Cardiac muscle cell (in vitro differentiated cells and primary cell): ENCODE measurements around the gene PGS1. TPM values are rescaled to one million over a fixed set of nuclear protein-coding genes. Genes with fewer than 3 reads are reported as not detected.

Experiments
- DNase-seq, 2 donors: peaks; one replicate each; pipeline versions ENCODE4 v3.0.0 to v3.0.0-alpha.2; 2010 to 2017; ENCODE audit warnings: low read depth in 1 of 2, low spot score in 1 of 2
- H3K27ac ChIP-seq: fragments of 200-600 bp; sonication (generic); 2 replicates; pipeline ENCODE4 v1.5.1; 2016
- H3K27me3 ChIP-seq: fragments of 200-600 bp; sonication (generic); 2 replicates; pipeline ENCODE4 v1.6.0; 2016; ENCODE audit warnings: control low read depth
- H3K36me3 ChIP-seq: fragments of 200-600 bp; sonication (generic); 2 replicates; pipeline ENCODE4 v1.5.1; 2016; ENCODE audit warnings: control low read depth
- H3K4me1 ChIP-seq: fragments of 200-600 bp; sonication (generic); 2 replicates; pipeline ENCODE4 v1.8.1; 2017; ENCODE audit warnings: low read depth, mild to moderate bottlenecking, mixed run types
- H3K4me3 ChIP-seq: fragments of 200-600 bp; sonication (generic); 2 replicates; pipeline ENCODE4 v1.5.1; 2016; ENCODE audit warnings: mild to moderate bottlenecking
- H3K9me3 ChIP-seq: fragments of 200-600 bp; sonication (generic); 2 replicates; pipeline ENCODE4 v1.5.1; 2017; ENCODE audit warnings: low read depth, mild to moderate bottlenecking, control low read depth
- CTCF ChIP-seq: IDR thresholded peaks from 2 replicates; pipeline ENCODE4 v1.5.1; 2012; ENCODE audit warnings: low read depth, mild to moderate bottlenecking, low read length
- polyA plus RNA-seq: library from polyadenylated mRNA; unstranded; fragments of >200 nt; fragmentation: Nextera tagmentation; extraction: Ambion mirVana; gene quantifications from 2 replicates; pipeline ENCODE4 v1.2.1, GENCODE V29; 2016
- total RNA-seq: library from RNA; depleted of rRNA; stranded (reverse); fragments of >200 nt; gene quantifications from 2 replicates; pipeline ENCODE4 v1.2.3, GENCODE V29; 2016

PGS1 gene
- total and polyA plus RNA-seq, 2 experiments from 2014 or later = 46.7 to 64.7 TPM

GRCh38 chr17:78409191-78409928, 30.9 kb downstream of the PGS1 start:
- Histone ChIP-seq H3K4me3 (no peak overlapping the region), H3K27me3 (no peaks in the 10 kb centered on the region), H3K27ac (peak overlapping the region; percentile 88), H3K36me3 (peaks cover 2% of the 10 kb centered on the region), H3K9me3 (no peaks in the 10 kb centered on the region), H3K4me1 (peaks cover 55% of the 10 kb centered on the region)
- DNase-seq = no peak
- no peak for TF ChIP-seq CTCF

- H3K9me3 ChIP-seq = no peaks in the 10 kb centered on the region
- DNase-seq = peak in 1 of 2 donors; percentile 49
- peak overlapping the region; percentile 85 for H3K27ac ChIP-seq
- H3K36me3 ChIP-seq = no peaks in the 10 kb centered on the region
- TF ChIP-seq CTCF = no peak
- H3K27me3 ChIP-seq = no peaks in the 10 kb centered on the region
- no peak overlapping the region for H3K4me3 ChIP-seq
- H3K4me1 ChIP-seq = peaks cover 66% of the 10 kb centered on the region
Observed at GRCh38 chr17:78411241-78411857, 32.9 kb downstream of the PGS1 start.

- H3K27me3 ChIP-seq = no peaks in the 10 kb centered on the region
- peak; percentile 45 for TF ChIP-seq CTCF
- H3K4me3 ChIP-seq = no peak overlapping the region
- peak overlapping the region; percentile 85 for H3K27ac ChIP-seq
- H3K9me3 ChIP-seq = no peaks in the 10 kb centered on the region
- peaks cover 73% of the 10 kb centered on the region for H3K4me1 ChIP-seq
- DNase-seq = peak; percentile 27 to 36
- H3K36me3 ChIP-seq = no peaks in the 10 kb centered on the region
Observed at GRCh38 chr17:78412403-78412802, 34.0 kb downstream of the PGS1 start.

DNA sequence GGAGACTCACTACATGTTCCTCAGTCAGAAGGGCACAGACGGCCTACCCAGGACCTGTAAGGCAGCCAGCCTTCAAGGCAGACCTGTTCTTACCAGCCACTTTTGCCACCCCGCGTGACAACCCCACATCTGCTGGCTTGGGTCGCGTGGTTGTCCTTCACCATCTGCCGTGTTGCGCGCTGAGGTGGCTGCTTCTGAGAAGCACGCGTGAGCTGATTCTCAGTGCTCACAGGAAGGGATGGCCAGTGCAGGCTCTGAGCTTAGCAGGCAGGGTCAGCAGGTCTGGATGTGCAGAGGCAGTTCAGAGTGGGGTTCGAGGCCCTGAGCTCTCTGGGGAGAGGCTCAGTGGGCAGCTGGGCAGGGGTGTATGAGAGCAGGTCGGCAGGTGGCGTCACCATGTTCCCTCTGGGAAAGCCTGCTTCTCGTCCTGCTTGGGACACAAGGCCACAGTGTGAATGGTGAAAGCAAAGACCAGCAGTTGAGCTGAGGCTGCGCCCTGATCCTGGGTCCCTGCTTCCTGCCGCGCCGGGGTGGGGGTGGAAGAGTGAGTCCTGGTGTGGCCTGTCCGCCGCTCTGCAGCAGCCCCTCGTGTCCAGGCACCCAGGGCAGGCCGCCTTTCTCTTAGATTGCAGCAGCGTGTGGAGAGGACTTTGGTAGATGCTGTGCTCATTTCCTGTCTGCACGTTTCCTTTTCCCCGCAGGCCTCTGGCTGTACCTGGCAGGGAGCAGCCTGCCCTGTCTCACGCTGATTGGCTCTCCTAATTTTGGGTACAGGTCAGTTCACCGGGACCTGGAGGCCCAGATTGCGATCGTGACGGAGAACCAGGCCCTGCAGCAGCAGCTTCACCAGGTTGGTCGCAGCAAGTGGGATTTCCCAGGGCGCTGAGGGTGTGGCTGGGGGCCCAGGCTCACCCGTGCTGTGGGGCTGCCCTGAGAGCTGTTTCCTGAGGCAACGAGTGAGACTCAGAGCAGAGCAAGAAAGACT, 36.0 kb downstream of the PGS1 start:
- TF ChIP-seq CTCF = no peak
- Histone ChIP-seq H3K27ac (peak overlapping the region; percentile 85), H3K4me1 (peaks cover 60% of the 10 kb centered on the region), H3K27me3 (no peaks in the 10 kb centered on the region), H3K9me3 (no peaks in the 10 kb centered on the region), H3K4me3 (no peak overlapping the region), H3K36me3 (peaks cover under 1% of the 10 kb centered on the region)
- DNase-seq = no peak
